Spleen (tissue), 11 donors: ENCODE measurements around the gene C3orf49. TPM values are rescaled to one million over a fixed set of nuclear protein-coding genes. Genes with fewer than 3 reads are reported as not detected.

ENCODE experiments used
- DNase-seq: peaks from one replicate; pipeline ENCODE4 v3.0.0-alpha.2; 2020
- H3K27ac ChIP-seq, 8 donors: fragments of 200-600 bp; sonication (generic) in 7 of 8; 1 replicate in 4 of 8; 2 replicates in 4 of 8; pipeline versions ENCODE4 v1.5.0 to v1.8.0; 2016 to 2021; ENCODE audit warnings: inconsistent platforms in 4 of 8, mild to moderate bottlenecking in 4 of 8, moderate library complexity in 1 of 8
- H3K27me3 ChIP-seq, 7 donors: fragments of 200-600 bp; sonication (generic) in 6 of 7; replicated peaks in 1 of 7; 1 replicate in 4 of 7; 2 replicates in 3 of 7; pipeline versions ENCODE4 v1.5.0 to v1.8.0; 2016 to 2021; ENCODE audit warnings: inconsistent platforms in 3 of 7, mild to moderate bottlenecking in 1 of 7
- H3K36me3 ChIP-seq, 6 donors: fragments of 200-600 bp; sonication (generic) in 5 of 6; 1 replicate in 4 of 6; 2 replicates in 2 of 6; pipeline versions ENCODE4 v1.5.0 to v1.8.0; 2016 to 2021; ENCODE audit warnings: inconsistent platforms in 2 of 6
- H3K4me1 ChIP-seq, 6 donors: fragments of 200-600 bp; sonication (generic) in 5 of 6; 1 replicate in 3 of 6; 2 replicates in 3 of 6; pipeline versions ENCODE4 v1.5.0 to v1.8.0; 2016 to 2021; ENCODE audit warnings: inconsistent platforms in 3 of 6
- H3K4me3 ChIP-seq, 8 donors: fragments of 200-600 bp; sonication (generic) in 7 of 8; 1 replicate in 4 of 8; 2 replicates in 4 of 8; pipeline versions ENCODE4 v1.5.0 to v1.8.0; 2016 to 2021; ENCODE audit warnings: inconsistent platforms in 4 of 8, mild to moderate bottlenecking in 4 of 8, moderate library complexity in 2 of 8
- H3K9me3 ChIP-seq, 8 donors: fragments of 200-600 bp; sonication (generic) in 7 of 8; 1 replicate in 4 of 8; 2 replicates in 4 of 8; pipeline versions ENCODE4 v1.5.0 to v1.8.0; 2016 to 2021; ENCODE audit warnings: inconsistent platforms in 4 of 8
- POLR2A ChIP-seq, 3 donors: fragments of 450-650 bp; IDR thresholded peaks; one replicate each; pipeline ENCODE4 v1.5.1; 2017; ENCODE audit warnings: antibody characterized with exemption in 3 of 3, mild to moderate bottlenecking in 1 of 3
- POLR2AphosphoS5 ChIP-seq, 3 donors: sonication (generic); formaldehyde crosslinking; IDR thresholded peaks; one replicate each; pipeline ENCODE4 v1.5.1; 2017; ENCODE audit warnings: antibody characterized with exemption in 3 of 3
- WGBS, 5 donors: extraction: QIAGEN DNeasy Blood & Tissue Kit in 3 of 5; methylation state at CpG; one replicate each; pipeline versions ENCODE4 v1.1.5 to v1.1.7; 2013 to 2018; 5-methylcytosine and 5-hydroxymethylcytosine counted together
- intact Hi-C: fragments of 100-400 bp; cut with DNase I; formaldehyde crosslinking; loops from one replicate; pipeline ENCODE4 v1.15.0; 2023; ENCODE audit warnings: low total_unique reads
- polyA plus RNA-seq, 3 donors: library from polyadenylated mRNA; stranded (reverse); fragments of 200-250 nt; gene quantifications; one replicate each; pipeline ENCODE4 v1.2.1, GENCODE V29; 2013
- total RNA-seq, 7 donors: library from RNA; depleted of rRNA in 3 of 7; stranded (reverse); fragments of >200 nt in 3 of 7; fragmentation: NEBNext Ultra II Directional in 4 of 7; extraction: Animal tissue kit (Norgen Biotek cat#: 25700) in 4 of 7; gene quantifications; one replicate each; pipeline versions ENCODE4 v1.1.0 to v1.2.1, GENCODE V29; 2016 to 2021
- TF ChIP-seq, protein P1 (sequence below), 11 experiments: fragments of 200-600 bp in 7 of 11; fragments of 450-650 bp in 4 of 11; sonication (generic) in 4 of 11; IDR thresholded peaks in 8 of 11; conservative IDR thresholded peaks in 3 of 11; 1 replicate in 7 of 11; 2 replicates in 4 of 11; pipeline versions ENCODE4 v1.4.0 to v1.8.0; 2016 to 2021; ENCODE audit warnings: antibody characterized with exemption in 11 of 11, inconsistent platforms in 4 of 11, mild to moderate bottlenecking in 1 of 11
- donor health status: healthy with polysubstance abuse.
- donor health status: DM: no; HTN: no; CAD: no; lungs with moderate emphysema.
- donor health status: DM: no; HTN: no; CAD: no.
- donor health status: Bipolar disorder and iron deficiency.
- donor health status: healthy.
- donor health status: DM: no; HTN: no; CAD: no.
- donor health status: DM: yes; HTN: yes; CAD: no.

The C3orf49 gene
- total and polyA plus RNA-seq, 10 donors = not detected

DNA sequence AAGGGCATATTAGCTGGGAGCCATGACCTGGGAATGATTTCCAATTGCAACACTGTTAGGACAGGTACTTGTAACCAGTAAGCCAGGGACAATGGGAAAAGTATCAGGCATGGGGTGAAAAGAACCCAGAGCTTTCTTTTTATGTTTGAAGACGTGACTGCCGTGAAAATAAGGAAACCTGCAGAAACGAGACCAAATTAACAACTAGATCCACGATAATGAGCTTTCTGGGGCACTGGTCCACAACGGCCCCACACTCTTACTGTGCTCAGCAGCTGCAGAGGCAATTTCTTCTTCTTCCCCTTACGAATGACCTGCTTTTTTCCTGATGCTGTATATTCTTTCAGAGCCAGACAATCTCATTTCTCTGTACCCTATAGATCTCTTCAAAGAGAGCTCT lies 11.4 kb downstream of the C3orf49 start:
- intact Hi-C loops = no loop called here
- no peaks in the 10 kb centered on the region for H3K9me3 ChIP-seq
- no peaks in the 10 kb centered on the region for H3K27me3 ChIP-seq
- 93 to 97% (median 96%) methylated on average over 6 of the region's 6 CpGs for WGBS, 5 donors
- no peak overlapping the region for H3K4me3 ChIP-seq
- no peaks in the 10 kb centered on the region for H3K4me1 ChIP-seq
- no peak for DNase-seq
- TF ChIP-seq, protein P1, sequence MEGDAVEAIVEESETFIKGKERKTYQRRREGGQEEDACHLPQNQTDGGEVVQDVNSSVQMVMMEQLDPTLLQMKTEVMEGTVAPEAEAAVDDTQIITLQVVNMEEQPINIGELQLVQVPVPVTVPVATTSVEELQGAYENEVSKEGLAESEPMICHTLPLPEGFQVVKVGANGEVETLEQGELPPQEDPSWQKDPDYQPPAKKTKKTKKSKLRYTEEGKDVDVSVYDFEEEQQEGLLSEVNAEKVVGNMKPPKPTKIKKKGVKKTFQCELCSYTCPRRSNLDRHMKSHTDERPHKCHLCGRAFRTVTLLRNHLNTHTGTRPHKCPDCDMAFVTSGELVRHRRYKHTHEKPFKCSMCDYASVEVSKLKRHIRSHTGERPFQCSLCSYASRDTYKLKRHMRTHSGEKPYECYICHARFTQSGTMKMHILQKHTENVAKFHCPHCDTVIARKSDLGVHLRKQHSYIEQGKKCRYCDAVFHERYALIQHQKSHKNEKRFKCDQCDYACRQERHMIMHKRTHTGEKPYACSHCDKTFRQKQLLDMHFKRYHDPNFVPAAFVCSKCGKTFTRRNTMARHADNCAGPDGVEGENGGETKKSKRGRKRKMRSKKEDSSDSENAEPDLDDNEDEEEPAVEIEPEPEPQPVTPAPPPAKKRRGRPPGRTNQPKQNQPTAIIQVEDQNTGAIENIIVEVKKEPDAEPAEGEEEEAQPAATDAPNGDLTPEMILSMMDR (IDR thresholded peaks at IDR 0.05 in 8 of 11, conservative IDR thresholded peaks at IDR 0.05 in 3 of 11) = no peak
- TF ChIP-seq POLR2AphosphoS5 (IDR thresholded peaks at IDR 0.05) = no peak
- no peak for TF ChIP-seq POLR2A (IDR thresholded peaks at IDR 0.05)
- no peak overlapping the region for H3K27ac ChIP-seq
- peaks cover 0 to 82% (median 42%) of the 10 kb centered on the region in 6 donors for H3K36me3 ChIP-seq

DNA sequence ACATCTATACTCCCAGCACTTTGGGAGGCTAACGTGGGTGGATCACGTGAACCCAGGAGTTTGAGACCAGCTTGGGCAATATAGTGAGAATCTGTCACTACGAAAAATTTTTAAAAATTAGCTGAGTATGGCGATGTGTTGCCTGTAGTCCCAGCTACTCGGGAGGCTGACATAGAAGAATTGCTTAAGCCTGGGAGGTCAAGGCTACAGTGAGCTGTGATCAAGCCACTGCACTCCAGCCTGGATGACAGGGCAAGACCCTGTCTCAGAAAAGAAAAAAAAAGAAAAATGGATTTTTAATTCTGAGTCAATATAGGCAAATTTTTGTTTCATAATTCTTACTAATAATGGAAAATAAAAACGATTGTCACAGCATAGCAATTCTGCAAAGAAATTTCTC lies 13.3 kb downstream of the C3orf49 start:
- intact Hi-C loops = no loop called here
- Histone ChIP-seq H3K27me3 (no peaks in the 10 kb centered on the region), H3K36me3 (peaks cover 0 to 93% (median 47%) of the 10 kb centered on the region in 6 donors), H3K4me1 (no peaks in the 10 kb centered on the region), H3K4me3 (no peak overlapping the region), H3K27ac (no peak overlapping the region), H3K9me3 (no peaks in the 10 kb centered on the region)
- 87 to 92% (median 88%) methylated on average over 6 of the region's 6 CpGs for WGBS, 5 donors
- TF ChIP-seq, protein P1 (IDR thresholded peaks at IDR 0.05 in 8 of 11, conservative IDR thresholded peaks at IDR 0.05 in 3 of 11) = no peak
- no peak for TF ChIP-seq POLR2A (IDR thresholded peaks at IDR 0.05)
- no peak for TF ChIP-seq POLR2AphosphoS5 (IDR thresholded peaks at IDR 0.05)
- DNase-seq = no peak

DNA sequence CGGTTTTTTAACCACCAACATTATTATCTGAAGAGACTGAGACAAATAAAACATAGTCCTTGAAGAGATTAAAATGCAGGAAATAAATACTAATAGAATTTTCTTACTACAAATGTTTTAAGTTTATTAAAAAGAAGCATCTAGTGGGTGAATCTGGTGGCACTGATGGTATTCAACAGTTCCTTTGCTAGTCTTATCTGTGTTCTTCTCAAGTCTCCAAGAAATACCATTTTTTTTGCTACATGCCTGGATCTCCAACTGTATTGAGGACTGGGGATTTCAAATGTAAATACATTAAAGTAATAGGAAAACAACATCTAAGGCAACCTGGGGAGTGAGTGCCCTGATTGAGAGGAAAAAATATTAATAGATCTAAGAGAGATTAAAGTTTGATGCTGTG lies 22.6 kb downstream of the C3orf49 start:
- 0 to 51% (median 0%) methylated on average over 1 of the region's 1 CpG for WGBS, 5 donors
- Histone ChIP-seq H3K27ac (no peak overlapping the region), H3K4me3 (no peak overlapping the region), H3K4me1 (no peaks in the 10 kb centered on the region), H3K9me3 (peaks cover 0 to 8% (median 3%) of the 10 kb centered on the region in 8 donors), H3K36me3 (peaks cover 0 to 1% (median 0%) of the 10 kb centered on the region in 6 donors), H3K27me3 (no peaks in the 10 kb centered on the region)
- TF ChIP-seq, protein P1 (IDR thresholded peaks at IDR 0.05 in 8 of 11, conservative IDR thresholded peaks at IDR 0.05 in 3 of 11) = no peak
- TF ChIP-seq POLR2AphosphoS5 (IDR thresholded peaks at IDR 0.05) (no peak), POLR2A (IDR thresholded peaks at IDR 0.05) (no peak)
- intact Hi-C loops = no loop called here
- DNase-seq = no peak

DNA sequence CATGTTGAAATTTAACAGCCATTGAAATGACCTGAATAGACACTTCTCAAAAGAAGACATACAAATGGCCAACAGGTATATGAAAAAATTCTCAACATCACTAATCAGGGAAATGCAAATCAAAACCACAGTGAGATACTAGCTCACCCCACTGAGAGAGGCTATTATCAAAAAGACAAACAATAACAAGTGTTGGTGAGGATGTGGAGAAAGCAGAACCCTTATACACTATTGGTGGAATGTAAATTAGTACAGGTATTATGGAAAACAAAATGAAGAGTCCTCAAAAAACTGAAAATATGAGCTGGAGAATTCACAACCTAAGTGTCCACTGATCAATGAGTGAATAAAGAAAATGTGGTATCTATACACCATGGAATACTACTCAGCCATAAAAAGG lies 23.0 kb downstream of the C3orf49 start:
- TF ChIP-seq, protein P1 (IDR thresholded peaks at IDR 0.05 in 8 of 11, conservative IDR thresholded peaks at IDR 0.05 in 3 of 11) = no peak
- no peak for TF ChIP-seq POLR2AphosphoS5 (IDR thresholded peaks at IDR 0.05)
- TF ChIP-seq POLR2A (IDR thresholded peaks at IDR 0.05) = no peak
- intact Hi-C loops = no loop called here
- Histone ChIP-seq H3K9me3 (peaks cover 0 to 8% (median 3%) of the 10 kb centered on the region in 8 donors), H3K27ac (no peak overlapping the region), H3K4me1 (no peaks in the 10 kb centered on the region), H3K4me3 (no peak overlapping the region), H3K27me3 (no peaks in the 10 kb centered on the region), H3K36me3 (no peaks in the 10 kb centered on the region)
- no peak for DNase-seq
